CD4-positive, alpha-beta T cell treated with Interleukin-17A for 4 hours (primary cell): ENCODE measurements around the gene EWSR1.
"Not testable (repeated sequence)": the region's sequence is repeated elsewhere in the genome, so short reads cannot be mapped to it uniquely, and the experiment has no call there.

ENCODE experiments used
- DNase-seq: peaks from one replicate; pipeline ENCODE4 v3.0.0-alpha.2; 2020; ENCODE audit warnings: mixed read lengths

Gene EWSR1

DNA sequence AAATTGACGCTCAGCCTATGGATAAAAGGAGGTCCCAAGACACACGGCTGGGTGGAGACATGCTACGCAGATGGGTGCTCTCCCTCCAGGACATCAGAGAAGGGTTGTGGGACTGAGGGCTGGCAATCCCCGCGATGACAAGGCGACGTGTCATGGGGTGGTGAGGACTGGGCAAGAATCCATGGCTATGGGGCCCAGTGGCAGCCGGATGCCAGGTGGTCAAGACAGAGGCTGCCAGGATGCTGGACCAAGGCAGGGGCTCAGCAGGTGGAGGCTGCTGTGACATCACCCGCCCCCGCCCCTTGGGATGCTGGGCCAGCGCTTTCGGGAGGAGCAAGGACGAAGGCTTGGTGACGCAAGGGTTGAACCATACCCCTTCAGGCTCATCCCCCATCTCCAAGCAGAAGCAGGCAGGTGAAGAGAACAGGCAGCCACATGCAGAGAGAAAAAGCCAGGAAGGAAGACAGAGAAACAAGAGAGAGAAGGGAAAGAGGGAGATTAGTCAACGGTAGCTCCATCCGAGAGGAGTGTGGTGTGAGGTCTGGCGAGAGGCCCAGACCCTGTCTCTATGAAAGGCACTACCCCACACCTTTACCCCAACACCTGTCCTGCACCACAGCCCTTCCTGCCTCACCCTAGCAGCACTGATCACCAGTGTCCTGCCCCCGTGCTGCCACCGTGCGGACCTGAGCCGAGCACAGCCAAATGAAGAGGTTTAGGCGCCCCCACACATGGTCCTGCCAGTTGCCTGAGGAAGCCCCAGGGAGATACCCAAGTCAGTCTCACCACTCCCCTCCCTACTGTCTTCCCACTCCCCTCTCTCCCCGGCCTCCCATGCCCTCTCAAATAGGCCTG lies 71.5 kb downstream of the EWSR1 start:
- DNase-seq: no peak

DNA sequence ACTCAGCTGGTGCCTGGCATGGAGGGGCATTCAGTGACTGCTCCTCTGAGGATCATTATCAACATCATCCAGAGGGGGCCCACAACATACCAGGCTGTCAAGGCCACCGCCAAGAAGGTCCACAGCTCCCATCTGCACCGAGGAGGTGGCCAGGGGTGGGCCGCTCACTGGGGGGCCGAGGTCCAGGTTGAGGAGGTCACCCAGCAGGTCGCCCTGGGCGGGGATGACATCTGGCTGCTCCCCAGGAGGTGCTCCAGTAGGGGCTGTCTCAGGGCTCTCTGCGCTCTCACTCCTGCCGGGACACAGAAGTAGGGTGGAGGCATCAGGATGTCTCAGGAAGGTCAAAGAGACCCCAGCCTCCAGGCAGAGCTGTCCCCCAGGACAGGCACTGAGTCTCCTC lies 72.5 kb downstream of the EWSR1 start:
- no peak for DNase-seq

DNA sequence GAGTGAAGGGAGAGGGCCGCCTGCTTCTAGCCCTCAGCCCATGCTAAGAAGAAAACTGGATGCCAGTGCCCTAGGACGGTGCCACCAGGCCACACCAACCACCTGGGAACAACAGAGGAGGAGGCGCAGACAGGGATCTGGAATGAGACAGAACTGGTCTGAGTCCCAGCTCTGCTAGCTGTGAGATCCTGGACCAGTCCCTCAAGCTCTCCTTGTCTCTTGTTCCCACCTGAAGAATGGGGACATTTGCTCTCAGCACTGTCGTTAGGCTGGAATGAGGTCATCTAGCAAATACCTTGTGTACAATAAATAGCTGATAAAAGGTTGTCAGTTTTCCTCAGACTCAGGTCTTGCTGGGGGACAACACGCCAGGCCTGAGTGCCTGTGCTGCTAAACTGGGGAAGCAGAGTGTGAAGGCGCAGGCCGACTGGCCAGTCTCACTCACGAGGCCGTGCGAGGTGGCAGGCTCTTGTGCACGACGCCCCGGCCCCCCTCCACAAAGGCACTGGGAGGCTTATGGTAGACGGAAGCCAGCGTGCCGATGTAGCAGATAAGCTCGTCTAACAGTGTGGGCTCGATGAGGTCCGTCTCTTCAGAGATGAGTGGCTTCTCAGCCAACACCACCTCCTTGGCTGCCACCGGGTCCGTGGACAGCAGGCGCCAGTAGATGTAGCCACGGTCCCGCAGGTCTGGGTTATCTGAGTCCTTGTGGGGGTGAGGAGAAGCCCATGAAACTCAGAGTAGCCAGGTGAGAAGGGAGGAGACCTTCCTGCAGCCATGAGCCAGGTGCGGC lies 73.2 kb downstream of the EWSR1 start:
- DNase-seq: no peak

DNA sequence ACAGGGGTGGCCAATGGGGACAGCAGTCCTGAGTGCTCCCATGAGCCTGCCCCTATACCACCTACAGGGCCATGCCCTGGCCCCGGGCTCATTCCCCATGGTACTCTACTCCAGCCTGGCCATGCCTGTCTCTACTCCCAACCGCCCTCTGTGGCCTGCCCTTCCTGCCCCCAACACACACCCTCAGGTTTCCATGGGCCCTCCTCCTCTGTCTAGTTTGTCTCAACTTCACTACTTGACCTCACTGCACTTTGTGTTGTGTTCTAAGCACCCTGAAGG lies 73.7 kb downstream of the EWSR1 start:
- no peak for DNase-seq

DNA sequence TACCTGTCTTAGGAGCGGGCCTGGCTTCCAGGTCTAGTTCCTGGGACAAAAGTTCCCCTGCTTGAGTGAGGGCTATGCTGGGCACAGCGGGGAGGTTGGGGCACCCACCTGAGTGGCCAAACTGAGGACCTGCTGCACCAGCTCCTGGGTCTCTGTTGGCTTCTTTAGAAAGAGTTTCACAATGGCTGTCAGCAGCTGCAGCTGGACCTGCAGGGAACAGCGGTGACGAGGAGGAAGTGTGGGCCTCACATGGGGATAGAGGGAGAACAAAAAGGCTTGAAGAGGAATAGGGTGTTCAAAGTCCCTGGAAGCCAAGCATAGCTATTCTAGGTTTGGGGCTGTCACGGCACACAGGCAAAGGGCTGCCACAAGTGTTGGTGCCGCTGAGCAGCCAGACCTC lies 74.1 kb downstream of the EWSR1 start:
- no peak for DNase-seq

DNA sequence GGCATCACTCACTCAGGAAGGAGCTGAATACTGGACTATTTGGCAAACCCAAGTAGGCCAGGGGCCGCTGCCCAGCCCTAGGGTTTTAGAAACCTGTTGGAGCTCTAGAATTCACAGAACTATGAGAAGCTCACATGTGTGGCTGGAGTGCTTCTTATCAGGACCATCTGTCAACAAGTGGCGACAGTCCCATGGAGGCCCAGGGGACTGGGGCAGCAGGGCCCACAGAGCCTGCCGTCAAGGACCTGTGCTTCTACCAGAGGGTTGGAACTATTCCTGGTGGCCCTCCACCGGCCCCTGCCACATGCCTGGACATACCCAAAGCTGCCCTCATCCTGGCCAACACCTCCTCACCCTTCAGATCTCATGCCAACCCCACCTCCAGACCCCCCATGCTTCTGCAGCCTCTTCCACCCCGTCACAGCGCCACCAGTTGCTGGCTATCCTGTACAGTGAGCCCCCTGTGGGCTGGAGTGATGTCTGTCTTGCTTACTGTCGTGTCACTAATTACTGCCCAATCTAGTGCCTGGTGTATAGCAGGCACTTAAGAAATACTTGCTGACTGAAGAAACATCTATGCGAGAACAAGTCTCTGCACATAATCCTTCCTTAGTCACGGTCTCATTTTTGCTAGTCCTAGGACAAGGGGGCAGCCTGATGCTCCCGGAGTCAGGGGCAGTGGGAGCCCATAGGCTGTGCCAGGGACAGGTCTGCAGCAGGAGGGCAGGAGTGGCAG lies 74.7 kb downstream of the EWSR1 start:
- DNase-seq: no peak

DNA sequence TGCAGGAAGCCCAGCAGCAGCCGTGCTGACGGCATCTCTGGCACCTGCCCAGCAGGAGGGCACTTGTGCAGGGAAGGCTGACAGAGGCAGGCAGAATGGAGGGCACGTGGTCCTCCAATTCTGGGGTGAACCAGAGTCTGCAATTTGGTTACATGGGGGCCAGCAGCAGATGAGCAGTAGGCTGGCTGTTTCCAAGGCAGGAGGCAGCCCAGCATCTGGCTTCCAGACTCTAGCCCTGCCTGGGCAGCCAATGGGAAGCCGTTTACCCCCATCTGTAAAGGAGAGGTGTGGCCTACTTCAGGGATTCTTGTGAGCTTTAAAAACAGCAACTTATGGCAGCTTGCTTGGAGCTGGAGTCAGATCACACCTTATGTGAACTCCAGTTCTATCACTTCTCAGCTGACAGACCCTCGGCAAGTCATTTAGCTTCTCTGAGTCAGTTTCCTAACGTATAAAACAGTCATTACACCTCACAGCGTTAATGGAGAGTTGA lies 75.3 kb downstream of the EWSR1 start:
- no peak for DNase-seq

DNA sequence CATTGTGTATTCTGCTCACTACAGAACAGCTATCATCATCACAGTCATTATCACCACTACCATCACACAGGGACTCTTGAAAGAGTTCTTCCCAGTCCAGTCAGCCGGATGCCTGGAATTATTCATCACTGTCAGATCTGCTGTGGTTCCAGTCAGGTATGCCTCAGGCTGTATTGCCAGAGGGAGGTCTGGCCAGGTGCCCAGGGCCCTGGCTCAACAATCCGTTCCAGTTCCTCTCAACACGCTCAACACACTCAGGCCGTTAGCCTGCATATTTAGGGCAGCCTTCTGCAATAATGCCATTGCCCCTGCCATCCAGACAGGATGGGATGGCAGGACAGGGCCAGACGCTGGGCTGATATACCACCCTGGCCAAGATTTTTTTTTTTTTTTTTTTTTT lies 76.1 kb downstream of the EWSR1 start:
- DNase-seq: no peak

DNA sequence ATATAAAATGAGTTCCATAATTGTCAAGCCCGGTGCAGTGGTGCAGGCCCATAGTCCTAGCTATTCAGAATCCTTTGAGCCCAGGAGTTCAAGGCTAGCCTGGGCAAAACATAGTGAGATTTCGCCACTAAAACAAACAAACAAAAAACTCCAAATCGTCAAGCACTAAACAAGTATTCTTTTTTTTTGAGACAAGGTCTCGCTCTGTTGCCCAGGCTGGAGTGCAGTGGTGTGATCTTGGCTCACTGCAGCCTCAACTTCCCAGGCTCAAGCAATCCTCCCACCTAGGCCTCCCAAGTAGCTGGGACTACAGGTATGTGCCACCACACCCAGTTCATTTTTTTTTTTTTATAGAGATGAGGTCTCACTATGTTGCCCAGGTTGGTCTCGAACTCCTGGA lies 76.8 kb downstream of the EWSR1 start:
- not testable (repeated sequence) for DNase-seq

DNA sequence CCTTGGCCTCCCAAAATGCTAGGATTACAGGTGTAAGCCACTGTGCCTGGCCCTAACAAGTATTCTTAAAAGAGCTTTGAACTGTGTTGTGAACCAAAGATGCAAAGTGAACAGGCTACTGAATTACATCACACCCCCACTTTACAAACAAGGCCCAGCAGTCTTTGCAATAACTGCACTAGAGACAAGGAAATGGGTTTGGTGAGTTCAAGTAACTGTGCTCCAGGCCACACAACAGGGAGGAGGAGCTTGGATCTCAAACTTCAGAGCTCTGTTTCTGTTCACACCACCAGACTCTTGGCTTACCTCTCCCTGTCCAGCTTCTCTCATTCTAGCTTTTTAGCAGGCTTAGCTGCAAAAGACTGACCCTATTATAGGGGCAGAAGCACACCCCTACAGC lies 77.9 kb downstream of the EWSR1 start:
- DNase-seq: no peak

DNA sequence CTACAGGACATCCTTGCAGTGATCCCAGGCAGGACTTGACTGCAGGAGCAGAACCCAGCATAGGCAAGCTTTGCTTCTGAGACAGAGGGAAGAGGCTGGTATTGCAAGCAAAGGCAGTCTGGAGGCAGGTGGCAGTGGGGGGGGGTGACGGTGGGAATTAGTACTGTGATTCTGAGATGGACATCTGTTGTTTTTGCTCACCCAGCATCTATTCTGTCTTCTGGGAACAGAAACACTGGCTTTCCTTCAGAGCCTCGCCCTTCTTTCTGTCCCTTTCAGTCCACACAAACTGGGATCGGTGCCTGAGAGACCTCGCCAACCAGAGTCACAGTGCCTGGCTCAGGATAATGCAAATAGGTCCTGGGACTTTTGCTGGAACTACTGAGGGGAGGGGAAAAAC lies 78.6 kb downstream of the EWSR1 start:
- DNase-seq: no peak

DNA sequence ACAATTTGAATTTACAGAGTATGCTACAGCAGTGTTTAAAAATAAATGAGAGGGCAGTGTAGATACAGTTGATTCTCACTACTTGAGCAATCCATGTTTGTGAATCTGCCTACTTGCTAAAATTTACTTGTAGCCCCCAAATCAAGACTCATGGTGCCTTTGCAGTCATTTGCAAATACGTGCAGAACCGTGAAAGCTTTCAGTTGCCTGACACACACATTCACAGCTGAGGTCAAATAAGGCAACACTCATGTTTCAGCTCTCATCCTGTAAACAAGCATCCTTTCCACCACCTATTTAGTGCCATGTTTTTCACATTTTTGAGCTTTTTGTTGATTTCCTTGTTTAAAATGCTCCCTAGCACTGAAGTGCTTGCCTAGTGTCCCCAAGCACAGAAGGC lies 80.0 kb downstream of the EWSR1 start:
- no peak for DNase-seq

DNA sequence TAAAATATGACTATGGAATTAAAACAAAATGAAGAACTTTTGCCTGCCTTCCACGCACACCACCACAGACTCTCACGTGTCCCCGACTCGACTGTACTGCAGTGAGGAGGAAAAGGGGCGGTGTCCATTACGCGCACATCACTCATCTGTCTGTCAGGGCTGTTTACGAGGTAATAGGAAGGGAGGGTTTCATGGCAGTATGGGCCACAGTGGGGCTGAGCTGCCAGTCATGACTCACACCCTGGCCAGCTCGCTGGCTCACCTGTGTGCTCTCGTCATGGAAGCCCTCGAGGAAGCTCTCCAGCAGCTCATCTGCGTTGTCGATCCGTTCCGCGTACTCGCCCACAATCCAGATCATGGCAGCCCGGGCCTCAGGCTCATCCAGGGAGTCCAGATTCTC lies 80.9 kb downstream of the EWSR1 start:
- no peak for DNase-seq
